Suppressor macrophage (primary cell): ENCODE results near the gene CYP4F11.
"Not testable (repeated sequence)": the region's sequence is repeated elsewhere in the genome, so short reads cannot be mapped to it uniquely, and the experiment has no call there.

Experiments used
- DNase-seq, 4 experiments: peaks; one replicate each; pipeline ENCODE4 v3.0.0-alpha.2; 2020 to 2022

CYP4F11 gene

DNA sequence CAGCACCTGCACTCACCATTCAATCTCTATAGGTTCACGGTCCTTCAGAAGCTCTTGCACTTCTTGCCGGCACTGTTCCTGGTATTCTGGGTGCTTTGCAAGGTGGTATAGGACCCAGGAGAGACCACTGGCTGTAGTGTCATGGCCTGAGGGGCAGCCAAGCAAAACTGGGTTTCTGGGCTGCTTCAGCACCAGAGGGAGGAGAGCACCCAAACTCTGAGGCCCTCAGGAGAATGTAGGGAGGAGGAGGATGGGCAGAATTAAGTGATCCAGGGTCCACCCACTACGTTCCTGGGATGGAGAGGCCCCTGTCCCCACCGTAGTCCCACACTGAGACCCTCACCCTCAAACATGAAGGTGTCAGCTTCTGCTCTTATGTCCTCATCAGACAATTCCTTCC lies 12.3 kb downstream of the CYP4F11 start:
- no peak for DNase-seq

DNA sequence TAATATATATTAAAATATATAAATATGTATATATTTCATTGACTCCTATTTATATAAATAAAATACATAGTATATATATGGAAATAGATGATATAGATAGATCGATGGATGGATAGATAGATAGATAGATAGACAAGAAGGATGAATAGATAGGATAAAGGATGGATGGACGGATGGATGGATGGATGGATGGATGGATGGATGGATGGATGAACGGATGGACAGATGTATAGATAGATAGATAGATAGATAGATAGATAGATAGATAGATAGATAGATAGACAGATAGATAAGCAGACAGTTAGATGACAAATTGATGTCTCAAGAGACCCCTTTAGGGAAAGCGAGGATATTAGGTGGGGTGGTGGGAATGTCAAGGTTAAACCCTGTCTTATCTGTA lies 15.1 kb downstream of the CYP4F11 start:
- no peak for DNase-seq

DNA sequence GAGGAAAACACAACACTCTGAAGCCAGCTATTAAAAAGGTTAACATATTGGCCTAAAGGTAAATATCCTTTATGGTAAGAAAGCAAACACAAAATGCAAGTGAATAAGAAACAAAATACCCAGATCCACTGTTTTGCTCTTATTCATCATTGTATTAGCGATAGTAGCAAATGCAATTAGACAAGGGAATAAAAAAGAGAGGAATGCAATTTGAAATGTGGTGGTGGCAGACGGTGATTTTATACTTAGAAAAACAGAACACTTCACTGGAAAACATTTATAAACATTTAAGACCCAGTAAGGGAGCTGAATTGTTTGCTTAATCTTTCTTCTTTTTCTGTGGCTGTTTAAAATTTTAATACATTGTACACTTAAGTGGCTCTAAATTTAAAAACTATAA lies 19.2 kb downstream of the CYP4F11 start:
- DNase-seq = no peak

DNA sequence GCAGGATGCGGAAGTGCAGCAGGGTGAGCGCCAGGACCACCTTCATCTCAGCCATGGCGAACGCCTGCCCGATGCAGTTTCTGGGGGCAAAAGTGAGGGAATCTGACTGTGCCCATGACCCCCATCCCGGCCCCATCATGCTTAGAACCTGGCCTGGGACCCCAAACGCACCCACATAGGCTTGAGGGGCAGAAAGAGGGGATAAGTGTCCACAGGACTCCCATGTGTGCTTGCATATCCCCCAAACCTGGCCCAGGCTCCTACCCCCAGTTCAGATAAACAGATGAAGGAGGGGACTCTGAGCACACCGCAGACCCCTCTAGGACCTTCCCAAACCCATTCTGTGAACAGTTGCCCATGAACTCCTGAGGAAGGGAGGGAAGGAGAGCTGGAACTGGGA lies 20.5 kb downstream of the CYP4F11 start:
- no peak for DNase-seq

DNA sequence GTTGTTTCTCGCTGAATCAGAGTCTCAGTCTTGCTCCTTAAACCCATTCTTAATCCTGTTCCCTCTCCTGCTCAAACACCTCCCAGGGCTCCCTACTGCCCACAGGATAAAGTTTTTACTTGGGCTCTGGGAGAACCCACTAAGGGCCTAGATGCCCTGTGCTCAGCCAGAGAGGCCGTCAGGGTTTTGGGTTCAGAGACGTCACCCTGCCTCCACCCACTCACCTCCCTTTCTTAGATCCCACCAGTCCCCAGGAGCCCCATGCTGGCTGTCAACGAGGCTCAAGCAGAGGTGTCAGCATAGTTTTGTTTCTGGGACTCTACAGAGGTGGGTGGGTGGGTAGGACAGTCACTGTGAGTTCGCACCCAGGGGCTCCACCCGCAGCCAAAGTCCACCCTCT lies 20.9 kb downstream of the CYP4F11 start:
- DNase-seq = no peak

DNA sequence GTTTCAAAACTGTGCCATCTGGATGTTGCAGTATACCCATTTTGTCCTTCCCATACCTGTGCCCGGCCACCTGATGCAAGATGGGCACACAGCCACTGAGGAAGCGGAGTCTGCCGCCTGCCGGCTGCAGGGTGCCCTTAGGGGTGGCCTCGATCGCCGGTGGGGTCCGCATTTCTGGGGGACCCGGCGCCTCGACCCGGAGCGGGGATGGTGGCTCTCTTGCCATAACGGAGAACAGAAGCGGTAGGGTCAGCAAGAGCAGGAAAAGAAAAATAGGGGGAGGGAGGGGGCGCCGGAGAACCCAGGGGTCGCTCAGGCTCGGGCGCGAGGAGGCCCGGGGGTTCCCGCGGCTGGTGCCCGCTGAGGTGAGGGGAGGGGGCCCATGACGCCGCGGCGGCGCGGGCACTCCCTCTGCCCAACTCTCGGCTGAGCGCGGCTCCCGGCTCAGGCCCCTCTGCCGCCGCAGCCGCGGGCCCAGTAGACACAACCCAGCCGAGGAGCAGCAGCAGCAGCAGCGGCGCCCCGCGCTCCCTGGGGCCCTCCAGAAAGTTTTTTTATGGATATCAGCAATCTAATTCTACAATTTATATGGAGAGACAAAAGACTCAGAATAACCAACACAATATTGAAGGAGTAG lies 22.6 kb downstream of the CYP4F11 start:
- peak in 1 of 4 experiments; percentile 13 for DNase-seq

DNA sequence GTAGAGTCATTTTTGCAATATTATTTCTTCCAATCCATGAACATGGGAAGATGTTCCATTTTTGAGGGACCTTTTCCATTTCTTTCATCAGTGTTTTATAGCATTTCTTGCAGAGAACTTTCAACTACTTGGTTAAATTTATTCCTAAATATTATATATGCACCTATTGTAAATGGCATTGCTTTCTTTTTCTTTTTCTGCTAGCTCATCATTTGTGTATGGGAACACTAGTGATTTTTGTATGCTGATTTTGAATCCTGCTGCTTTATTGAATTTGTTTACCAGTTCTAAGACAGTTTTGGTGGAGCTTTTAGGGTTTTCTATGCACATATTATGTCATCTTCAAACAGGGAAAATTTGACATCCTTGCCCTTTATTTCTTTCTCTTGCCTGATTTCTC lies 29.3 kb downstream of the CYP4F11 start:
- DNase-seq = no peak

DNA sequence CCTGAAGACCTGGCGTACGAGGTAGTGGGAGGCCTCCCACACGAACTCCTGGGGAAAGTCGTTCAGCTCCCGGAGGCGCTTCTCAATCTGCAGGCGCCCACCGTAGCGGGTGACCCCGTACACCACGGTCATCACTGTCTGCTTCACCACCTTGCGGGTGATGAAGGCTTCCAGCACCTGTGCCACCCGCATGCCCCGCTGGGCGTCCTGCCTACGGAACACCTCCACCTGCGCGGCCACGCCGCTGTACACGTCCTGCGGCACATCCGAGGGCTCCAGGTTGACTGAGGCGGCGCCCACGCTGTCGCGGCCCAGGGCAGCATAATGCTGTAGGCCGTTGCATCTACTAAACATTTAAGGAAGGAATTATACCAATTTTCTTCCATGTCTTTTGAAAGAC lies 31.4 kb downstream of the CYP4F11 start:
- not testable (repeated sequence) for DNase-seq

DNA sequence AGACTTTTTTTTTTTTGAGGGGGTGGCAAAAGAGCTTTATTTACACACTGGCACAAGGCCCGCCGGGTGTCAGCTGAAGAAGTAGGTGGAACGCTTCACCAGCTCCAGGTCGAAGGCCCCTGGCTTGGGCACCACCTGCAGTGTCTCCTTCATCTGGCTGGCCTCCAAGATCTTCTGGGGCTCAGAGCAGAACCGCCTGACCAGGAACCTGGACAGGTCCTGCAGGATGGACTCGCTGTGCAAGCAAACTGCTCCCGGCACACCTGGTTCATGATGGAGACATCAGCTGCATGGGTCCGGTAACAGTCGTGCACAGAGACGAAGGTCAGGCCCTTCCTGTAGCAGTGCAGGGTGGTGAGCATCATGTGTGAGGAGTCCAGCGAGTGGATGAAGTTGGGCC lies 32.1 kb downstream of the CYP4F11 start:
- no peak for DNase-seq

DNA sequence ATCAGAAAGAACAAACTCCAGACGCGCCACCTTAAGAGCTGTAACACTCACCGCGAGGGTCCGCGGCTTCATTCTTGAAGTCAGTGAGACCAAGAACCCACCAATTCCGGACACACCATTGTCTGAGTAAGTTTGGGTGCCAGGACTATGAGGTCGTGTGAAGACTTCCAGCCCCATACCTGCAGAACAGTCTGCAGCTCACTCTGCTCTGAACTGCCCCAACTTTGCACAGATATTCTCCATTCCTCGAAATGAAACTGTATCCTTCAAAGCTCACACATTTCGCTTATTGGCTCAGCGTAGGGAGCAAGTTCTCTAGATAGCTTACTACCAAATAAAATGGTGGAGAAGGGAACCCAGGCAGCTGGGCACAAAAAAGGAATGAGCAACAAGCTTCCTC lies 33.8 kb downstream of the CYP4F11 start:
- no peak for DNase-seq

DNA sequence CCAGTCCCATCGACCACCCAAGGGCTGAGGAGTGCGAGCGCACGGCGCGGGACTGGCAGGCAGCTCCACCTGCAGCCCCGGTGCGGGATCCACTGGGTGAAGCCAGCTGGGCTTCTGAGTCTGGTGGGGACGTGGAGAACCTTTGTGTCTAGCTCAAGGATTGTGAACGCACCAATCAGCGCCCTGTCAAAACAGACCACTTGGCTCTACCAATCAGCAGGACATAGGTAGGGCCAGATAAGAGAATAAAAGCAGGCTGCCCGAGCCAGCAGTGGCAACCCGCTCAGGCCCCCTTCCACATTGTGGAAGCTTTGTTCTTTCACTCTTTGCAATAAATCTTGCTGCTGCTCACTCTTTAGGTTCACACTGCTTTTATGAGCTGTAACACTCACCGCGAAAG lies 34.3 kb downstream of the CYP4F11 start:
- DNase-seq = not testable (repeated sequence)

DNA sequence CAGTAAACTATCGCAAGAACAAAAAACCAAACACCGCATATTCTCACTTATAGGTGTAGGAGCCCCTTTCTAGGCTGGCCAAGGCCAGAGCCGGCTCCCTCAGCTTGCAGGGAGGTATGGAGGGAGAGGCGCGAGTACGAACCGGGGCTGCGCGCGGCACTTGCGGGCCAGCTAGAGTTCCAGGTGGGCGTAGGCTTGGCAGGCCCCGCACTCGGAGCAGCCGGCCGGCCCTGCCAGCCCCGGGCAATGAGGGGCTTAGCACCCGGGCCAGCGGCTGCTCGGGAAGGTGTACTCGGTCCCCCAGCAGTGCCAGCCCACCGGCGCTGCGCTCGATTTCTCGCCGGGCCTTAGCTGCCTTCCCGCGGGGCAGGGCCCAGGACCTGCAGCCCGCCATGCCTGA lies 34.8 kb downstream of the CYP4F11 start:
- DNase-seq = not testable (repeated sequence)

DNA sequence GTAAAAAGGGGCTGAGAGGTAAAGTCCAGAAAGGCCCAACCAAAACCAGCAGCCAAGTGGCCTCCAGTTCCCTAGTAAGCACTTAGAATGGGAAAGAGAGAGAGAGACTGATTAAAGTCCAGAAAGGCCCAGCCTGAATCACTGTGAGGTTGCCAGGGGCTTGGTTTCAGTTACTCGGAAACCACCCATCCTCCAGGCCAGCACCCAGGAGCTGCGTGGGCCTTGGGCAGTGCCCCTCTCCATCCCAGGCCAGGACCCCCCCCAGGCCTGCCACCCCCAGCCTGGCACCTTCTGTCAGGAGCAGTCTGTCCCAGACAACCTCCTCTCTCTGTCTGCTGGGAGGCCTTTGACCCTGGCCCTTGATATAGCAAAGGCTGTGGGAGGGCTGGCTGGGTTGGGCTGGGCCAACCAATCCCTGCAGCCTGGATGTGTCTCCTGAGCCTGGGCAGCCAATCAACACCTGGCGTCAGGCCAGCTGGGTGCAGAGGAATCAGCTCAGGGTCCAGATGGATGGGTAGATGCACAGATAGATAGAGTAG lies 36.5 kb downstream of the CYP4F11 start, which contains the start of gene CYP4F2:
Gene CYP4F2 (minus strand): TSS at position 337 of the 539 bp plus-strand sequence. CDS start 463 bp downstream, outside the sequence.
- no peak for DNase-seq

DNA sequence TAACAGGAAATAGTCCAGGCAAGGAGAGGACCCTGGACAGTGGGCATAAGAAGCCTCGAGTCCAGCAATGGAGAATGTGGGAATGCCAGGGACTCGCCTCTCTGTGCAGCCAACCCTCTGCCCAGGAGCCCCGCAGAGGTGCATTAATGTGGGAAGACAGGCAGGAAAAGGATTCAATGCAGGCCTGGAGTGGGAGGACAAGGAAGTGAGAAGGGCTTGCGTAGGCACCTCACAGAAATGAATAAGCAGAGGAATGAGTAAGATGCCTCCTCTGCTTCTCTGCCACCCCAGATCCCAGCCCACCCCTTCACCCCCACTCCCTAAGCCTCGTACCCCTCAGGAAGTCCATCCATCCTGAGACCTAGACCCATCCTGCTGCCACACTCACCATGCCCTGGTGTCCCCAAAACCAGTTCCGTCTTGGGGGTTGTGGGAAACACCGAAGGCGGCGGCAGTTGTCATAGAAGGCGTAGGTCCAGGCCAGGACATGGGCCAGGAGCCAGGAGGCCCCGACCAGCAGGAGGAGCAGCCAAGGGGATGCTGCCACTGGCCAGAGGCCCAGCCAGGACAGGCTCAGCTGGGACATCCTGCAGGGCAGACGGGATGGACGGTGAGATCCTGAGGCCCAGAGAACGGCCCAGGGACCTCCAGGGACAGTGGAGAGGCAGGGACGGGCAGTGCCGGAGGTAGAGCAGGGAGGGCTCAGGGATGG lies 37.1 kb downstream of the CYP4F11 start:
- DNase-seq = peak in 2 of 4 experiments; percentile 7 to 18

DNA sequence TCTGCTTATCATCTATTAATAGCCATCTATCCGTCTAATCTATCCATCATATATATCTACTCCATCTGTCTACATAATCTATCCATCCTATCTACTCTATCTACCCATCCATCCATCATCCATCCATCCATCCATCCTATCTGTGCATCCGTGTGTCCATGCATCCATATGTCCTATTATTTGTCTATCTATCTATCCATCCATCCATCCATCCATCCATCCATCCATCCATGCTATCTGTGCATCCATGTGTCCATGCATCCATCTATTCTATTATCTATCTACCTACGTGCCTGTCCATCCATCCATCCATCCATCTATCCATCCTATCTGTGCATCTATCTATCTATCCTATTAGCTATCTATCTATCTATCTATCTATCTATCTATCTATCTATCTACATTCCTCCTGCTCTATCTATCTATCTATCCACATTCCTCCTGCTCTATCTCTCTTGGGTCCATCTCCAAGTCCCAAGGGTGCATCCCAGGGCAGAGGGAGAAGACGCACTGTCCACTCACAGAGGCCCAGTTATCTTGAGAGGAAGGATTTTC lies 38.4 kb downstream of the CYP4F11 start:
- no peak for DNase-seq

DNA sequence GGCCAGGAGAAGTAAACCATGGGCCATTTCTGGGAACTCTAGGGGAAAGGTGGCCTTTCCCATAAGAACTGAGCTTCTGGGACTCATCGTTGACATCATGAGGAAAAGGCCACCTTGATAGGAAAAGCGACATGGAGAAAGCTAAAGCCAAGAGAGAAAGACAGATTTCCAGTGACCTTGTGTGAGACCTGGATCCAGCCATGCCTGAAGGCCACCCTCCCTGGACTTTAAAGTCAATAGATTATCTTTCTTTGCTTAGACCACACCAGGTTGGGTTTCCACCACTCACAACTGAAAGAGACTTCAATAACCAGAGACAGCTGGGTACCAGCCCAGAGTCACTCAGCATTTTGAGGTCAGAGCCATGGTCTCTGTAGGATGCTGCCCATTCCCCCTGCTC lies 40.0 kb downstream of the CYP4F11 start:
- DNase-seq = no peak

DNA sequence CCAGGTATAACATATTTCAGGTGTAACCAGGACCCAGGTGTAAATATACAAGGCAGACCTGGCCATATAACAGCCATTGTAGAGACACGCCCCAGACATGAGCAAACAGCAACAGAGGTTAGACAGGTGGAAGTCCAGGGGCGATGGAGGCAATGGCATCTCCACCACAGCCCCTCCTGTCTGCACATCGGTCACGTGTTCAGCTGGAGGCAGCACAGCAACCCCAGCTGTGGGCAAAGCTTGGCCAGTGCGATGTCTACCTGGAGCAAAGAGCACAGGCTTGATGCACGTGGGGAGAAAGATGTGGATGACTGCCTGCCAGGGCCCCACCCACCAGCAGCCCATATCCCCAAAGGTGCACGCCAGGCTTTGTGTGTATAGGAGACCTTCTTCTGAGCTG lies 40.9 kb downstream of the CYP4F11 start:
- DNase-seq = no peak

DNA sequence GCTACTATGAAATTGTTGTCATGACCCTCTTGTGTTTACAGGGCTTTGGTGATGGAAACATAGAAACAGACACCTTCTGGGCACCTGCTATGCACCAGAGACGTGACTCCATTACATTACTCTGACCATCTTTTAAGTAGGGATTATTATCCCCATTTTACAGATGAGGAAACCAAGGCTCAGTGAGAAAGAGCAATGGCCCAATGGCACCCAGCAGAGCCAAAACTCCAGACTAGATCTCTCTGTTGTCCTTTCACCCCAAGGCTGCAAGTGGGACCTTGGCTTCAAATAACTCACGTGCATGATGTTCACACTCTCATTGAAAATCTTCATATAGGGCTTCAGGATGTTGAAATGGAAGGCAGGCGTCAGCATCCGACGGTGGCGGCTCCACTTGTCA lies 42.3 kb downstream of the CYP4F11 start:
- DNase-seq = no peak

DNA sequence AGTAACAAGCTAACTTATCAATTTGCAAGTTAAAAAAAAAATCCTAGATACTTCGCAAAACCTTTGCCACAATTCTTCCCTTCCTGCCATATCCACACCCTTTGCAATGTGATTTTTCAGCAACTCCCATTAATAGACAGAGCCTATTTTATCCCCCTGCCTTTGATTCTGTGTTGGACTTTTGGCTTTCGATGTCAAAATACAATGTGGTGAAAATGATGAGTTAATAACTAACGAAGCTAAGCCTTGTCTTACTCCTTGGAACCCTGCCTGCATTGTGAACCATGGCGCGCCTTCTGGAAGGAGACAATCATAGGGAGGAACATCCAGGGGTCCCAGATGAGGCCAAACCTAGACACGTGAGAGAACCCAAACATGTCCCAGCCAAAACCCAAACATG lies 42.9 kb downstream of the CYP4F11 start:
- no peak for DNase-seq

DNA sequence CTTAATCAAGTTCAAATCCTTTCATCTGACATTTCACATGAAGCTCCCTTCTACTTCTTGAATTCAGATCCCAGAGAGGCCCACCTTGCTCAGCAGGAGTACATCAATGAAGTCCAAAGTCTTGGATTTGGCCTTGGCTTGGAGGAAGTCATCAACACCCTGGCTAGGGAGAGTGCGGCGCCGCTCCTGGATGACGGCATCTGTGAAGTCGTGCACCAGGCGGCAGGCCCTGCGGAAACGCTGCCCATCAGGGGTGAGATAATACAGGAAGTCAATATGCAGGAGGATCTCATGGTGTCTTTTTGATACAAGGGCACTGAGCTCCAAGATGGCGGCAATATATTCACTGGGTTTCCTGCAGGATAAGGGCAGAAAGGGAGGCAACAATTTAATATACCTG lies 45.0 kb downstream of the CYP4F11 start:
- not testable (repeated sequence) for DNase-seq

DNA sequence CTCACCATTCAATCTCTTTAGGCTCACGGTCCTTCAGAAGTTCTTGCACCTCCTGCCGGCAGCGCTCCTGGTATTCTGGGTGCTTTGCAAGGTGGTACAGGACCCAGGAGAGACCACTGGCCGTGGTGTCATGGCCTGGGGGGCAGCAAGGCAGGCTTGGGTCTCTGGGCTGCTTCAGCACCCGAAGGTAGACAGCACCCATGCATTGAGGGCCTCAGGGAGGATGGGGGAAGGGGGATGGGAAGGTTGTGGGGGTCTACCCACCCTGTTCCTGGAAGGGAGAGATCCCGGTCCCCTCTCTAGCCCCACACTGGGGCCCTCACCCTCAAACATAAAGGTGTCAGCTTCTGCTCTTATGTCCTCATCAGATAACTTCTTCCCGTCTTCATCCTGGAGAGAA lies 48.4 kb downstream of the CYP4F11 start:
- DNase-seq = no peak

DNA sequence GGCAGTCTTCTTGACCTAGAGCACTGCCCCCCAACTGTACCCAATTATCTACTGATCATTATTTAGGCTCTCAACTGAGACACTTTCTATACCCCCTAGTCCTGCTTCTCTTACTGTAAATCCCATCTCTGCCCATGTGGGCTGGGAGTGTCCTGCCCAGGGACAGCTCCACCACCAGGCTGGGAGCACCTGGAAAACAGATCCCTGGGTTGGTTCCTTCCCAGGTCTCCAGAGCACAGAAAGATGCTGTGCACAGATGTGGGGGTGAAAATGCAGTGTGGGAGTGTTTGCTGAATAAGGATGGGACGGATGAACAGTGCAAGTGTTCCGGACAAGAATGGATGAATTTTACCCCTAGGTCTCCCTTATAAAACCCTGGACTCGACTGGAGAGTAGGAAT lies 49.2 kb downstream of the CYP4F11 start:
- DNase-seq = no peak

DNA sequence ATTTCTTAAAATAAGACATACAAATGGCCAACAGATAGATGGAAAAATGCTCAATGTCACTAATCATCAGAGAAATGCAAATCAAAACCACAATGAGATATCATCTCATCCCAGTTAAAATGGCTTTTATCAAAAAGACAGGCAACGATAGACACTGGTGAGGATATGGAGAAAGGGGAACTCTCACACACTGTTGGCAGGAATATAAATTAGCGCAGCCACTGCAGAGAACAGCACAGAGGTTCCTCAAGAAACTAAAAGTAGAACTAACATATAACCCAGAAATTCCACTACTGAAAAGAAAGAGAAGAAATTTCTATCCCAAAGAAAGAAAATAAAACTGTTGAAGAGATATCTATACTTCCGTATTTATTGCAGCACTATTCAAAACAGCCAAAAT lies 51.0 kb downstream of the CYP4F11 start:
- peak; percentile 12 to 57 (median 38) for DNase-seq
